Stimulated activated CD4-positive, alpha-beta T cell treated with anti-CD3 and anti-CD28 coated beads, Interleukin-1b, Interleukin-23, amount 100 ng/mL, for 4 hours (primary cell): ENCODE results near the gene KLHL15.

ENCODE experiments used
- DNase-seq, 2 donors: peaks; one replicate each; pipeline ENCODE4 v3.0.0-alpha.2; 2020; ENCODE audit warnings: low read depth in 2 of 2

The KLHL15 gene

DNA sequence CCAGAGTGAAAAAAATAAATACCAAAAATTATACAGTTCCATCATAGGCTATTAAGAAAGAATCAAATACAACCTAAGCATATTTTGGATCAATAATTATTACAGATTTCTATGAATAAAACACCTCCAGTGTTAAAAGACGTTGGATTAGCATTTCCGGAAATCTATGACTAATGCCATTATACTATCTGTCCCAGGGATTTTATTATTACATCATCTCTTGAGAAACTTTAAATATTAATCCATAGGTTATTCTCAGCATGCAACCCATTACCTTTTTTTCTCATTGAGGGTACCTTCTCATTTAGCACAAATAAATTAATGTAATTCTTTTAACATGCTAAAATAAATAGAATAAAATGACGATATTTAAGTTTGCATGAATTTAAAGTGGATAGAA is 74.6 kb downstream of the KLHL15 start:
- DNase-seq = no peak

DNA sequence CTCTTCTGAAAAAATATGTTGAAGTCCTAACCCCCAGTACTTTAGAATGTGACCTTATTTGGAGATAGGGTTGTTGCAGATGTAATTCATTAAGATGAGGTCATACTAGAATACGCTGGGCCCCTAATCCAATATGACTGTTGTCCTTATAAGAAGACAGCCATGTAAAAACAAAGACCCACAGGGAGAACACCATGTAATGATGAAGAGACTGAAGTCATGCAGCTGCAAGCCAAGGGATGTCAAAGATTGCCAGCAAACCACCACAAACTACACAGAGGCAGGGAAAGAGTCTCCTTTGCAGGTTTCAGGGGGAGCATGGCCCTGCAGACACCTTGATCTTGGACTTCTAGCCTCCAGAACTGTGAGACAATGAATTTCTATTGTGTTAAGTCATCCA is 81.8 kb downstream of the KLHL15 start:
- no peak for DNase-seq

DNA sequence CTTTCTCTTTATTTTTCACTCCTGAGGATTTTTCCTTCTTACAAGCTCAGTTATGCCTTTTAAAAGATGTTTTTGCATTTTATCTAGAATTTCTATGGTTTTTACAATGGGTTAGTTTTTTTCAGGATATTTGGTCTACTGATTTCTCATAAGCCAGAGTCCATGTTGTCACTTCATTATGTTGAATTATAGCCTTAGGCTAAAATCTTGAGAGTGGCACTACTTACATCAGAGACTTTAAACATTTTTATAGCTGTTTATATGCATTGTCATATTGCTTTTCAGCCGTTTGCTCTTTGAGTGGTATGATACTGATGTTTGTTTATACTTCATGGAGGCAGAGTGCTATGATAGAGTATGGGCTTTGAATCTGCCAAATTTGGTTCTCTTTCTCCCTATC is 82.8 kb downstream of the KLHL15 start:
- no peak for DNase-seq

DNA sequence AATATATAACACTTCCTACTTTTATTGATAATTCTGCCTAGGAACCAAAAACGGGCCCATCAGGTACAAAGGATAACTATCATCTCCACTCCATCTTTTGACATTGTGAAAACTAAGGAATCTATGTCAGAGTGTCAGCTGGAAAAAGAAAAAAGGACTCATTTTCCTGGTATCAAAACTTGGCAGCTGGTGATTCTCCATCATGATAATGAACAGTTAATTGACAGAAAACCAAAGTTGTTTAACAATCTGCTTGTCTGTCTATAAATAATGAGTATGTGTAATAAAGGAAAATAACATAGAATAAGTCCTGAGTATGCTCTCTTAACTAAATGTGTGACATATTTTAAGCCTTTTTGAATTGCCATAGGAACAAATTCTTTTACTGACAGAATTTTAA is 87.8 kb downstream of the KLHL15 start:
- DNase-seq = no peak

DNA sequence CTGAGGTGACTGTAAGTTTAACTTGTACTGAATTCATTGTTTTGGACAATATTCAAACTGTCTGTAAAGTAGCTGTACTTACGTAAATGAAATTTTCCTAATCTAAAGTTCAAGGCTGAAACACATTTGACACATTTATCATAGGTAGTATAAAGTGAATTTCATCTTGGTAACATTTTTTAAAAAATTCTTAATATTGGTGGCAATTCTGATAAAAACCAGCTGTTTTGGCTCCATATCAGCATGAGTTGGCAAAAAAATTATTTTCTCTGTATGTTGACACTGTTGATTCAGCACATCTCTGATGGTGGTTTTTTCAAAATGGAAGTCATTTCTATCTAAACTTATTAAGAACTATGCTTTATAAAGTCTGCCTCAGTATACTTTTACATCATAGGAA is 88.3 kb downstream of the KLHL15 start:
- no peak for DNase-seq

DNA sequence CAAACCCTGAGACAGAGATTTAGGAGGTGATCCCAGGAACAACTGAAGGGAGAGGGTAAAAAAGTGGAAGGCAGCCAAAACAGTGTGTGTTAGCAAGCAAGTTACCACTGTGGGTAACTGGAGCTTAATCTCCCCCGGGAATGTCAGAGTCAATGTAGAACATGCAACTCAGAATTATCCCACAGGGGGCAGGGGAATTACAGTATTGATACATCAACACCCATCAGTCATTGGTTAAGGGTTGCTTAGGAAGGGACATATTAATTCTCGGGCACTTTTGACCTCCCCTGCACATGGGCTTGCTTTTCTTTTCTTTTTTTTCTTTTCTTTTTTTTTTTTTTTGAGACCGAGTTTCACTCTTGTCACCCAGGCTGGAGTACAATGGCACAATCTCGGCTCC is 89.9 kb downstream of the KLHL15 start:
- no peak for DNase-seq

DNA sequence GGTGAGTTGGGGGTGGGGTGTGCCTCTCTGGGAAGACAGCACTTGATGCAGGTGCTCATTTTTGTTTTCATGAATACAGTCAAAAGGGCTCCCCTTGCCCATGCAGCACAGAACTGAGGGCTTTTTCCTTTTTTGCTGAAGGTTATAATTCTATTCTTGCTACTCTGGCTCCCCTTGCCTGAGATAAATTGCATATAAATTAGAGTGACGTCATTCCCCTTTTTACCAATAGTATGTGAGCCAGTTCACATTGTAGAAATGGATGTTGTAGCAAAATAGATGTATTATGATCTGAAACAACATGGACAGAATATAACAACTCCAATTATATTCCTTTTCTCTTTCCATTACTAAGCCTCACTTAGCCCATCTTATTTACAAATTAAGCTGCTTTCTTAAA is 90.8 kb downstream of the KLHL15 start:
- DNase-seq = no peak

DNA sequence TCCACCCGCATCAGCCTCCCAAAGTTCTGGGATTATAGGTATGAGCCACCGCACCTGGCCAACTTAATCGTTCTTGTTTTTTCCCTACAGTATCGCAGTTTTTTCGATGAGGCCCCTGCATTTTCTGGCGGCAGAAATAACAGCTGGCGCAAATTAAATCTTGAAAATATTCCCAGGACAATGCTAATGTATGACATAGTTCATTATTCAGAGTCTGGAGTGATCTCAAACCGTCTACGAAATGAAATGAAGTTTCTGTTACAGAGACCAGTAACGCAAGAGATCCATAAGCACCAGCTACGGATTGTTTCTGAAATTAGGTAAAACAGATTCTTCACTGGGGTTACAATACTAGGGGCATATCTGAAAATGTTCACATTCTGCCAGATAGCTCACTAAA is 91.9 kb downstream of the KLHL15 start:
- no peak for DNase-seq
